ENCODE measurements around the gene GBP3.
"Not testable (repeated sequence)": the region's sequence is repeated elsewhere in the genome, so short reads cannot be mapped to it uniquely, and the experiment has no call there.

GBP3 gene

GRCh38 chr1:88979054-88979748 is 43.5 kb downstream of the GBP3 start:
- Histone ChIP-seq H3K36me3 (ENCODE audit: insufficient read depth, low read length) (peaks cover 4% of the 10 kb centered on the region; the same call in 1 of the 2 replicates), H3K27ac (ENCODE audit: low read depth, low read length) (no peak overlapping the region), H3K4me3 (ENCODE audit: low read depth, low read length) (no peak overlapping the region), H3K27me3 (ENCODE audit: insufficient read depth, low read length) (no peaks in the 10 kb centered on the region), H3K79me2 (ENCODE audit: control insufficient read depth, insufficient read depth, low read length, unreplicated experiment) (peaks cover 43% of the 10 kb centered on the region), H2AFZ (ENCODE audit: low read length, unreplicated experiment) (no peak overlapping the region), H3K4me1 (ENCODE audit: control insufficient read depth, insufficient read depth, low read length, unreplicated experiment) (peaks cover 28% of the 10 kb centered on the region)

DNA sequence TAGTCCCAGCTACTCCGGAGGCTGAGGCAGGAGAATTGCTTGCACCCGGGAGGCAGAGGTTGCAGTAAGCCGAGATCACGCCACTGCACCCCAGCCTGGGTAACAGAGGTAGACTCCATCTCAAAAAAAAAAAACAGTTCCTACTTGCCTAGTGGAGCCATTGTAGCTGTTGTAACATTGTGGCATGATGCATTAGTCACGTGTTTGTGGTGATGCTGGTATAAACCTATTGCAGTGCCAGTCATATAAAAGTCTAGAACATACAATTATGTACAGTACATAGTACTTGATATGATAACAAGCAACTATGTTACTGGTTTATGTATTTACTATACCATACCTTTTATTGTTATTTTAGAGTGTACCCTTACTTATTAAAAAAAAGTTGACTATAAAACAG is 46.4 kb downstream of the GBP3 start:
- no peaks in the 10 kb centered on the region; the same call in 1 of the 2 replicates for H3K36me3 ChIP-seq (ENCODE audit: insufficient read depth, low read length)
- H3K4me1 ChIP-seq (ENCODE audit: control insufficient read depth, insufficient read depth, low read length, unreplicated experiment), result peaks cover 14% of the 10 kb centered on the region
- no peak overlapping the region for H3K4me3 ChIP-seq (ENCODE audit: low read depth, low read length)
- no peaks in the 10 kb centered on the region for H3K27me3 ChIP-seq (ENCODE audit: insufficient read depth, low read length)
- H3K27ac ChIP-seq (ENCODE audit: low read depth, low read length), result no peak overlapping the region
- no peak overlapping the region for H2AFZ ChIP-seq (ENCODE audit: low read length, unreplicated experiment)
- H3K79me2 ChIP-seq (ENCODE audit: control insufficient read depth, insufficient read depth, low read length, unreplicated experiment), result peaks cover 28% of the 10 kb centered on the region

DNA sequence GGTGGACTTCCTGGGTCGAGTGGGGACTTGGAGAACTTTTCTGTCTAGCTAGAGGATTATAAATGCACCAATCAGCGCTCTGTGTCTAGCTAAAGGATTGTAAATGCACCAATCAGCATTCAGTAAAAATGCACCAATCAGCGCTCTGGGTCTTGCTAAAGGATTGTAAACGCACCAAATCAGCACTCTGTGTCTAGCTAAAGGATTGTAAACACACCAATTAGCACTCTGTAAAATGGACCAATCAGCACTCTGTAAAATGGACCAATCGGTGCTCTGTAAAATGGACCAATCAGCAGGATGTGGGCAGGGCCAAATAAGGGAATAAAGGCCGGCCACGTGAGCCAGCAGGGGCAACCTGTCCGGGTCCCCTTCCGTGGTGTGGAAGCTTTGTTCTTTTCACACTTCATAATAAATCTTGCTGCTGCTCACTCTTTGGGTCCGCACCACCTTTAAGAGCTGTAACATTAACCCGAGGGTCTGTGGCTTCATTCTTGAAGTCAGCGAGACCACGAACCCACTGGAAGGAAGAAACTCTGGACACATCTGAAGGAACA is 48.0 kb downstream of the GBP3 start:
- not testable (repeated sequence) for H3K36me3 ChIP-seq (ENCODE audit: insufficient read depth, low read length); H2AFZ ChIP-seq (ENCODE audit: low read length, unreplicated experiment); H3K4me3 ChIP-seq (ENCODE audit: low read depth, low read length); H3K27ac ChIP-seq (ENCODE audit: low read depth, low read length); H3K27me3 ChIP-seq (ENCODE audit: insufficient read depth, low read length); H3K4me1 ChIP-seq (ENCODE audit: control insufficient read depth, insufficient read depth, low read length, unreplicated experiment)
- peaks cover 17% of the 10 kb centered on the region for H3K79me2 ChIP-seq (ENCODE audit: control insufficient read depth, insufficient read depth, low read length, unreplicated experiment)

GRCh38 chr1:88973520-88974137 is 49.0 kb downstream of the GBP3 start:
- Histone ChIP-seq H3K79me2 (ENCODE audit: control insufficient read depth, insufficient read depth, low read length, unreplicated experiment) (peaks cover 10% of the 10 kb centered on the region), H3K27ac (ENCODE audit: low read depth, low read length) (no peak overlapping the region), H3K4me3 (ENCODE audit: low read depth, low read length) (no peak overlapping the region), H3K36me3 (ENCODE audit: insufficient read depth, low read length) (no peaks in the 10 kb centered on the region; the same call in 1 of the 2 replicates), H2AFZ (ENCODE audit: low read length, unreplicated experiment) (no peak overlapping the region), H3K4me1 (ENCODE audit: control insufficient read depth, insufficient read depth, low read length, unreplicated experiment) (no peaks in the 10 kb centered on the region), H3K27me3 (ENCODE audit: insufficient read depth, low read length) (no peaks in the 10 kb centered on the region)

DNA sequence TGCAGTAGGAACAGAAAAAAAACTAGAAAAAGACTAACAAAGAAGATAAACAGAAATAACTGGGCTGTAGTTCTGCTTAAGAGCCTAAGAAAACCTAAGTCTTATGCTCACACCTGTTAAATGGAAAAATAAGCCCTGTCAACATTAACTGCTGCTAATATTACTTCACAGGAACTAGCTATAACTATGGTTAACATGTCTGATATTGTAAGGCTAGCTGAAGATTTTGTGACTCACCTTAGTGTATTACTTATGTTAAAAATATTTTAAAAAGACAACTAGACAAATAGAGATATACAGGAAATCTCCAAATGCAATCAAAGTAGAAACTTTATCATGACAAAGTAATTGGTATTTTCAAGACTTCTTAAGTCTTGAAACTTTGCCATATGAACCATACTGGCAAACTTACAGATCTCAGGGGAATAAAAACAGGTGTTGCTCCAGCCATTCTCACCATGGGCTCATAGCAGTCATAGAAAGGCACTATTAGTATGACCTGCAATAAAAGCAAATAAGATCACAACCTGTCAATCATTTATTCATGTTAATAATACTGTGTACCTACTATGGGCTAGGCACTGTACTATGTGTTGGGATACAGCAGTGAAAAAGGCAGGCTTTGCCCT is 60.9 kb downstream of the GBP3 start:
- no peak overlapping the region for H3K4me3 ChIP-seq (ENCODE audit: low read depth, low read length)
- H2AFZ ChIP-seq (ENCODE audit: low read length, unreplicated experiment), result no peak overlapping the region
- H3K27me3 ChIP-seq (ENCODE audit: insufficient read depth, low read length), result no peaks in the 10 kb centered on the region
- H3K27ac ChIP-seq (ENCODE audit: low read depth, low read length), result no peak overlapping the region
- no peaks in the 10 kb centered on the region for H3K4me1 ChIP-seq (ENCODE audit: control insufficient read depth, insufficient read depth, low read length, unreplicated experiment)
- H3K79me2 ChIP-seq (ENCODE audit: control insufficient read depth, insufficient read depth, low read length, unreplicated experiment), result no peaks in the 10 kb centered on the region
- peaks cover 32% of the 10 kb centered on the region for H3K36me3 ChIP-seq (ENCODE audit: insufficient read depth, low read length)

DNA sequence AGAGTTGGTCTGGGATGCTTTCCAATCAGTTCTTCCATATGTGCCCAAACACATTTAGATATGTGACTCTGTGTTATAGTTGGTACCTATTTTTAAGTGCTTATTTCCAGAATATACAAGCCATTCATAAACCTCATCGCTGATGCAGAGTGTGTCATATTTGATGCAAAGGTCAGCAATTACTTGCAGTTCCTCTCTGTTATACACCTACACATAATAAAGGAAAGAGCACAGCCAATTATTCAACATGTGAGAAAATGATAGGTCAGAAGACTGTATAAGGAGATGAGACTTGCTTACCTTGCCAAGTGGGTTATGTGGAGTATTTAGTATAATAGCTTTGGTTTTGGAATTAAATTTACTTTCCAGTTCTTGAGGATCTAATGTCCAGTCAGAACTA is 61.6 kb downstream of the GBP3 start:
- Histone ChIP-seq H3K36me3 (ENCODE audit: insufficient read depth, low read length) (peaks cover 36% of the 10 kb centered on the region), H3K79me2 (ENCODE audit: control insufficient read depth, insufficient read depth, low read length, unreplicated experiment) (no peaks in the 10 kb centered on the region), H3K4me3 (ENCODE audit: low read depth, low read length) (no peak overlapping the region), H2AFZ (ENCODE audit: low read length, unreplicated experiment) (no peak overlapping the region), H3K27me3 (ENCODE audit: insufficient read depth, low read length) (no peaks in the 10 kb centered on the region), H3K4me1 (ENCODE audit: control insufficient read depth, insufficient read depth, low read length, unreplicated experiment) (no peaks in the 10 kb centered on the region), H3K27ac (ENCODE audit: low read depth, low read length) (no peak overlapping the region)
